ENCODE measurements around the gene PALLD. TPM values are rescaled to one million over a fixed set of nuclear protein-coding genes. Genes with fewer than 3 reads are reported as not detected.
A peak's percentile ranks its signal among the peaks of the same experiment; 100 is the strongest.

The PALLD gene
- total RNA-seq, 1 experiment from 2014 or later, result 27.6 TPM

GRCh38 chr4:168630445-168631187 is 133.8 kb downstream of the PALLD start:
- intact Hi-C loops (cut with micrococcal nuclease; ENCODE audit: unreplicated experiment), result loop anchor here (5.0 kb wide), 1 partner anchor 43 kb away; no protein-coding TSS in a partner anchor
- DNase-seq, result no peak
- Mint-ChIP-seq H3K27me3 (ENCODE audit: unreplicated experiment) (no peaks in the 10 kb centered on the region), H3K36me3 (ENCODE audit: insufficient read depth, unreplicated experiment) (peaks cover 6% of the 10 kb centered on the region), H3K27ac (ENCODE audit: unreplicated experiment) (no peak overlapping the region), H3K4me3 (ENCODE audit: low read depth, unreplicated experiment) (peak overlapping the region; percentile 83), H3K9me3 (ENCODE audit: low read depth, unreplicated experiment) (no peaks in the 10 kb centered on the region), H3K4me1 (ENCODE audit: low read depth, unreplicated experiment) (peaks cover 11% of the 10 kb centered on the region)
- no peak for TF ChIP-seq CTCF (IDR thresholded peaks at IDR 0.05; ENCODE audit: unreplicated experiment)
- CTCF ChIA-PET, result no interaction called here
- BruUV-seq (replicated peaks), result no TSS peak

DNA sequence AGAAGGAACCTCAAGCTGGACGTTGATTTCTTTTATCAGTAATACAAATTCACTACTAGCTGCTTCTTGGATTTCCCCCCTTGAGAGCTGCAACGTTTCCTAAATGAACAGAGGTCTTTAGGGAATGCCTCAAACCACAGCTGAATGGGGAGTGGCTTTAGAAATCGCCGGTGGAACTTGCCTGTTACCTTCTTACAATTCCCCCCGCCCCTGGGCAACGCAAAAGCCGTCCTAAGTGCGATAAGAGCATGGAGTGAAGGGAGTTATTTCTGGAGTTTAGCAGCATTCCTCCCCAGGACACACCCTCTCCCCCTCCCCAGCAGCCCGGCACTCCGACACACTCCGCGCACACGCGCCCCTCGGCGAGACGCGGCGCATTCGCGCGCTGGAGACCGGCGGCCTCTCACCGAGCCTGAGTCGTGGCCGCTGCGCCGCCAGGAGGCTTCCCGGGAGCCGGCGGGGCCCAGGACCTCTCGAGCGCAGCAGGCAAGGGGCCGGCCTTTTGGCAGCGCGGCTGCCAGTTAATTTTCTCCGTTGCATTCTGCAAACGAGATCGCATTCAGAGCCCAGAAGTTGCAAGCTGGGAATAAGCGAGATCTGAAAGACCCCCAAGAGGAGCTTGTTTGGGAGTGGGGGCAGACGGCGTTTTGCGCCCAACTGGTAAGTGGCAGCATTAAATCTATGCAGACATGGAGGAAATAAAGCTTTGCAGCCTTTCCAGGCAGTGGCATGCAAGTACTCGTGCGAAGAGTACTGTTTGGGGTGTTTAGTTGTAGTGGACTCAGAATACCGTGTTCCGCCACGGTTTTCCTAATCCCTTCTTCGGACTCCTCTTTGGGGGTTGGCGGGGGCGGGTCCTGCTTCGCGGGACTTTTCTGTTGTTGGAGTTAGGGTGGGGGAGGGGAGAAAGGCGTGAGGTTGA is 134.7 kb downstream of the PALLD start:
- no peak overlapping the region for H3K27ac Mint-ChIP-seq (ENCODE audit: unreplicated experiment)
- BruUV-seq (replicated peaks), result no TSS peak
- H3K4me3 Mint-ChIP-seq (ENCODE audit: low read depth, unreplicated experiment), result peak overlapping the region; percentile 83
- peak; percentile 64 for DNase-seq
- peaks cover 6% of the 10 kb centered on the region for H3K36me3 Mint-ChIP-seq (ENCODE audit: insufficient read depth, unreplicated experiment)
- H3K9me3 Mint-ChIP-seq (ENCODE audit: low read depth, unreplicated experiment), result no peaks in the 10 kb centered on the region
- no peaks in the 10 kb centered on the region for H3K27me3 Mint-ChIP-seq (ENCODE audit: unreplicated experiment)
- TF ChIP-seq CTCF (IDR thresholded peaks at IDR 0.05; ENCODE audit: unreplicated experiment), result no peak
- peaks cover 13% of the 10 kb centered on the region for H3K4me1 Mint-ChIP-seq (ENCODE audit: low read depth, unreplicated experiment)
- intact Hi-C loops (cut with micrococcal nuclease; ENCODE audit: unreplicated experiment), result loop anchor here (5.0 kb wide), 1 partner anchor 44 kb away; no protein-coding TSS in a partner anchor
- CTCF ChIA-PET, result interaction anchor here (1.0 to 1.8 kb wide), 2 partner anchors 26 to 153 kb away, joined by 3 to 4 read pairs; no protein-coding TSS in a partner anchor

GRCh38 chr4:168632301-168632725 is 135.5 kb downstream of the PALLD start:
- H3K27ac Mint-ChIP-seq (ENCODE audit: unreplicated experiment), result no peak overlapping the region
- H3K4me3 Mint-ChIP-seq (ENCODE audit: low read depth, unreplicated experiment), result peak overlapping the region; percentile 83
- no peak for DNase-seq
- CTCF ChIA-PET, result interaction anchor here (1.0 to 1.8 kb wide), 2 partner anchors 27 to 152 kb away, joined by 3 to 4 read pairs; no protein-coding TSS in a partner anchor
- H3K4me1 Mint-ChIP-seq (ENCODE audit: low read depth, unreplicated experiment), result peaks cover 20% of the 10 kb centered on the region
- H3K36me3 Mint-ChIP-seq (ENCODE audit: insufficient read depth, unreplicated experiment), result peaks cover 6% of the 10 kb centered on the region
- no peak for TF ChIP-seq CTCF (IDR thresholded peaks at IDR 0.05; ENCODE audit: unreplicated experiment)
- H3K9me3 Mint-ChIP-seq (ENCODE audit: low read depth, unreplicated experiment), result no peaks in the 10 kb centered on the region
- no peaks in the 10 kb centered on the region for H3K27me3 Mint-ChIP-seq (ENCODE audit: unreplicated experiment)
- intact Hi-C loops (cut with micrococcal nuclease; ENCODE audit: unreplicated experiment), result loop anchor here (5.0 kb wide), 1 partner anchor 45 kb away; no protein-coding TSS in a partner anchor
- BruUV-seq (replicated peaks), result no TSS peak

GRCh38 chr4:168633064-168633463 is 136.2 kb downstream of the PALLD start:
- TF ChIP-seq CTCF (IDR thresholded peaks at IDR 0.05; ENCODE audit: unreplicated experiment), result no peak
- Mint-ChIP-seq H3K4me1 (ENCODE audit: low read depth, unreplicated experiment) (peaks cover 20% of the 10 kb centered on the region), H3K27ac (ENCODE audit: unreplicated experiment) (no peak overlapping the region), H3K27me3 (ENCODE audit: unreplicated experiment) (no peaks in the 10 kb centered on the region), H3K4me3 (ENCODE audit: low read depth, unreplicated experiment) (no peak overlapping the region), H3K36me3 (ENCODE audit: insufficient read depth, unreplicated experiment) (peaks cover 6% of the 10 kb centered on the region), H3K9me3 (ENCODE audit: low read depth, unreplicated experiment) (no peaks in the 10 kb centered on the region)
- no TSS peak for BruUV-seq (replicated peaks)
- no peak for DNase-seq
- intact Hi-C loops (cut with micrococcal nuclease; ENCODE audit: unreplicated experiment), result loop anchor here (5.0 kb wide), 1 partner anchor 46 kb away; no protein-coding TSS in a partner anchor
- CTCF ChIA-PET, result interaction anchor here (1.8 kb wide), 1 partner anchor 28 kb away, joined by 4 read pairs; no protein-coding TSS in a partner anchor

All from Calu3 (cell line).